PC-9 (cell line): ENCODE results near the gene ADGRG7.

Experiments used
- EZH2 ChIP-seq: fragments of 200-600 bp; sonication (generic); IDR thresholded peaks from 2 replicates; pipeline ENCODE4 v1.8.0; 2017; ENCODE audit warnings: antibody characterized with exemption, low read depth
- TF ChIP-seq, protein P1 (sequence below): fragments of 200-600 bp; sonication (generic); conservative IDR thresholded peaks from 2 replicates; pipeline ENCODE4 v1.6.1; 2017; ENCODE audit warnings: mixed run types, antibody characterized with exemption, mild to moderate bottlenecking, moderate library complexity

DNA sequence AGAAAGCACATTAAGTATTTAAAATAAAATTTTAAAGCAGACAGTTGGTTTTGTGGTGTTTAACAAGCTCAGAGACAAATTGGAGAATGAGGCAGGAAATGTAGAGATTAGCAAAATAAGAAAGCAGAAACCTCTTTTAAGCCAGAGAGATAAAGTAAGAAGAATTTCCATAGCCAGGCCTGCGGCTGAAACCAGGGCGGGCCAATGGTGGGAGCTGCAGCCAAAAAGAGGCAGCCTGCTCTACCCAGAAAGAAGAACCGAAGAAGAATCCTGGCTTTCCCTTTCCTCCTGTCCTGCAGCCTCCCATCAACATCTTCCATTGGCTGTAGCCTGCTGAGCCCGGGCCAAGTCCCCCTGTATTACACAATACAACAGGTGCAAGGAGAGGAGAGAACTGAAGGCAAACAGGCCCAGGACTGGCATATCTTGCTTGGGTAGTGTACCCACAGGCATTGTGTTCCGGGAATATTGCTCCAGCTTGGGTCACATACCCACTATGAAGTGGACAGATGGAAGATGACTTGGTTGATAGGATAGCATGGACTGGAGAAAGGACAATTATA lies 88.4 kb downstream of the ADGRG7 start:
- TF ChIP-seq, protein P1, sequence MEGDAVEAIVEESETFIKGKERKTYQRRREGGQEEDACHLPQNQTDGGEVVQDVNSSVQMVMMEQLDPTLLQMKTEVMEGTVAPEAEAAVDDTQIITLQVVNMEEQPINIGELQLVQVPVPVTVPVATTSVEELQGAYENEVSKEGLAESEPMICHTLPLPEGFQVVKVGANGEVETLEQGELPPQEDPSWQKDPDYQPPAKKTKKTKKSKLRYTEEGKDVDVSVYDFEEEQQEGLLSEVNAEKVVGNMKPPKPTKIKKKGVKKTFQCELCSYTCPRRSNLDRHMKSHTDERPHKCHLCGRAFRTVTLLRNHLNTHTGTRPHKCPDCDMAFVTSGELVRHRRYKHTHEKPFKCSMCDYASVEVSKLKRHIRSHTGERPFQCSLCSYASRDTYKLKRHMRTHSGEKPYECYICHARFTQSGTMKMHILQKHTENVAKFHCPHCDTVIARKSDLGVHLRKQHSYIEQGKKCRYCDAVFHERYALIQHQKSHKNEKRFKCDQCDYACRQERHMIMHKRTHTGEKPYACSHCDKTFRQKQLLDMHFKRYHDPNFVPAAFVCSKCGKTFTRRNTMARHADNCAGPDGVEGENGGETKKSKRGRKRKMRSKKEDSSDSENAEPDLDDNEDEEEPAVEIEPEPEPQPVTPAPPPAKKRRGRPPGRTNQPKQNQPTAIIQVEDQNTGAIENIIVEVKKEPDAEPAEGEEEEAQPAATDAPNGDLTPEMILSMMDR: no peak
- TF ChIP-seq EZH2: no peak
